GM12878 (cell line): ENCODE results near the gene ATOSA. TPM values are rescaled to one million over a fixed set of nuclear protein-coding genes. Genes with fewer than 3 reads are reported as not detected.
A peak's percentile ranks its signal among the peaks of the same experiment; 100 is the strongest.

Experiments used
- BCL11A ChIP-seq: IDR thresholded peaks from 2 replicates; pipeline ENCODE4 v1.6.1; 2011; ENCODE audit warnings: low read depth, low read length
- DPF2 ChIP-seq: fragments of 450-650 bp; IDR thresholded peaks from 2 replicates; pipeline ENCODE4 v1.6.1; 2017; ENCODE audit warnings: mild to moderate bottlenecking
- ETV6 ChIP-seq, 2 experiments: fragments of 450-650 bp in 1 of 2; IDR thresholded peaks in 1 of 2; conservative IDR thresholded peaks in 1 of 2; 2 replicates each; pipeline ENCODE4 v1.6.1; 2014; ENCODE audit warnings: antibody characterized with exemption in 1 of 2, borderline replicate concordance in 1 of 2, low read depth in 1 of 2, mild to moderate bottlenecking in 1 of 2, moderate library complexity in 1 of 2
- FOXK2 ChIP-seq: fragments of 450-650 bp; IDR thresholded peaks from 2 replicates; pipeline ENCODE4 v1.6.1; 2017; ENCODE audit warnings: mild to moderate bottlenecking, moderate library complexity
- IRF4 ChIP-seq: IDR thresholded peaks from 2 replicates; pipeline ENCODE4 v1.6.1; 2011; ENCODE audit warnings: low read depth, low read length
- KDM1A ChIP-seq: fragments of 200-600 bp; sonication (generic); IDR thresholded peaks from 2 replicates; pipeline ENCODE4 v1.6.1; 2016; ENCODE audit warnings: borderline replicate concordance
- KLF5 ChIP-seq: fragments of 450-650 bp; IDR thresholded peaks from 2 replicates; pipeline ENCODE4 v1.6.1; 2014; ENCODE audit warnings: mild to moderate bottlenecking; ENCODE audit not compliant: partially characterized antibody
- MYC ChIP-seq: IDR thresholded peaks from 2 replicates; pipeline ENCODE4 v1.6.1; 2011; ENCODE audit warnings: mild to moderate bottlenecking, low read length, moderate library complexity, inconsistent platforms; ENCODE audit not compliant: insufficient read depth, insufficient replicate concordance, insufficient read length, severe bottlenecking
- NFYB ChIP-seq: IDR thresholded peaks from 2 replicates; pipeline ENCODE4 v1.6.1; 2011; ENCODE audit warnings: low read depth, mild to moderate bottlenecking, low read length, improper control_type of control experiment, moderate library complexity; ENCODE audit not compliant: insufficient read depth
- NRF1 ChIP-seq: conservative IDR thresholded peaks from 2 replicates; pipeline ENCODE4 v1.6.1; 2011; ENCODE audit warnings: mild to moderate bottlenecking, low read depth, low read length, improper control_type of control experiment
- PML ChIP-seq: IDR thresholded peaks from 2 replicates; pipeline ENCODE4 v1.6.1; 2012; ENCODE audit warnings: low read length, inconsistent platforms
- RFX5 ChIP-seq: IDR thresholded peaks from 2 replicates; pipeline ENCODE4 v1.6.1; 2011; ENCODE audit warnings: low read depth, low read length, improper control_type of control experiment
- SIX5 ChIP-seq: IDR thresholded peaks from 2 replicates; pipeline ENCODE4 v1.6.1; 2011; ENCODE audit warnings: mild to moderate bottlenecking, low read depth, low read length, moderate library complexity; ENCODE audit not compliant: severe bottlenecking
- SMARCA5 ChIP-seq: fragments of 450-650 bp; IDR thresholded peaks from 2 replicates; pipeline ENCODE4 v1.6.1; 2017; ENCODE audit warnings: mild to moderate bottlenecking
- SPI1 ChIP-seq: IDR thresholded peaks from 2 replicates; pipeline ENCODE4 v1.6.1; 2011; ENCODE audit warnings: low read depth, mild to moderate bottlenecking, low read length, moderate library complexity, borderline replicate concordance; ENCODE audit not compliant: insufficient read depth
- SRF ChIP-seq, 2 experiments: IDR thresholded peaks; 2 replicates each; pipeline ENCODE4 v1.6.1; 2011; ENCODE audit warnings: low read depth in 2 of 2, low read length in 2 of 2, mild to moderate bottlenecking in 1 of 2, moderate library complexity in 1 of 2
- TARDBP ChIP-seq: IDR thresholded peaks from 2 replicates; pipeline ENCODE4 v1.6.1; 2016; ENCODE audit warnings: borderline replicate concordance
- YBX1 ChIP-seq: fragments of 450-650 bp; IDR thresholded peaks from 2 replicates; pipeline ENCODE4 v1.6.1; 2016; ENCODE audit warnings: antibody characterized with exemption
- ZNF274 ChIP-seq: IDR thresholded peaks from one replicate; pipeline ENCODE4 v1.8.0; 2011; ENCODE audit not compliant: insufficient read length, insufficient read depth
- ZNF384 ChIP-seq: IDR thresholded peaks from 2 replicates; pipeline ENCODE4 v1.6.1; 2012; ENCODE audit warnings: low read depth, mild to moderate bottlenecking, low read length, improper control_type of control experiment, borderline replicate concordance
- ZZZ3 ChIP-seq: IDR thresholded peaks from 2 replicates; pipeline ENCODE4 v1.6.1; 2011; ENCODE audit warnings: low read depth; ENCODE audit not compliant: control insufficient read depth, insufficient read length
- polyA plus RNA-seq, 11 experiments: library from polyadenylated mRNA; depleted of rRNA in 4 of 11; unstranded in 6 of 11; stranded (reverse) in 5 of 11; fragments of >200 nt; fragmentation: Nextera tagmentation in 4 of 11; fragmentation: Illumina TruSeq in 1 of 11; extraction: Ambion mirVana in 4 of 11; extraction: Trizol in 1 of 11; gene quantifications; 1 replicate in 1 of 11; 2 replicates in 10 of 11; pipeline versions ENCODE4 v1.2.1 to v1.2.3, GENCODE V29; 2011 to 2016; ENCODE audit warnings: inconsistent platforms in 2 of 11, missing spikeins in 2 of 11, low read depth in 1 of 11
- total RNA-seq, 4 experiments: library from RNA; depleted of rRNA in 3 of 4; stranded (reverse); fragments of >200 nt in 3 of 4; fragmentation: Illumina TruSeq in 1 of 4; extraction: Trizol in 1 of 4; gene quantifications; 2 replicates each; pipeline versions ENCODE4 v1.2.1 to v1.2.3, GENCODE V29; 2013 to 2021
- TF ChIP-seq, protein P1 (sequence below): IDR thresholded peaks from 2 replicates; pipeline ENCODE4 v1.6.1; 2011; ENCODE audit warnings: low read depth, low read length, improper control_type of control experiment, borderline replicate concordance
- TF ChIP-seq, protein P2 (sequence below): IDR thresholded peaks from 2 replicates; pipeline ENCODE4 v1.6.1; 2012; ENCODE audit warnings: low read depth, low read length, improper control_type of control experiment
- TF ChIP-seq, protein P3 (sequence below): IDR thresholded peaks from 2 replicates; pipeline ENCODE4 v1.6.1; 2012; ENCODE audit warnings: low read length, inconsistent platforms
- TF ChIP-seq, protein P4 (sequence below): fragments of 450-650 bp; formaldehyde crosslinking; IDR thresholded peaks from 2 replicates; pipeline ENCODE4 v1.4.0; 2022; ENCODE audit warnings: mild to moderate bottlenecking, moderate library complexity

Gene ATOSA
- total and polyA plus RNA-seq, 10 of the 15 experiments (the other 5 are each of a cell fraction or from before 2014, with no cell fraction given) = 6.8 to 24.3 (median 14.6) TPM

DNA sequence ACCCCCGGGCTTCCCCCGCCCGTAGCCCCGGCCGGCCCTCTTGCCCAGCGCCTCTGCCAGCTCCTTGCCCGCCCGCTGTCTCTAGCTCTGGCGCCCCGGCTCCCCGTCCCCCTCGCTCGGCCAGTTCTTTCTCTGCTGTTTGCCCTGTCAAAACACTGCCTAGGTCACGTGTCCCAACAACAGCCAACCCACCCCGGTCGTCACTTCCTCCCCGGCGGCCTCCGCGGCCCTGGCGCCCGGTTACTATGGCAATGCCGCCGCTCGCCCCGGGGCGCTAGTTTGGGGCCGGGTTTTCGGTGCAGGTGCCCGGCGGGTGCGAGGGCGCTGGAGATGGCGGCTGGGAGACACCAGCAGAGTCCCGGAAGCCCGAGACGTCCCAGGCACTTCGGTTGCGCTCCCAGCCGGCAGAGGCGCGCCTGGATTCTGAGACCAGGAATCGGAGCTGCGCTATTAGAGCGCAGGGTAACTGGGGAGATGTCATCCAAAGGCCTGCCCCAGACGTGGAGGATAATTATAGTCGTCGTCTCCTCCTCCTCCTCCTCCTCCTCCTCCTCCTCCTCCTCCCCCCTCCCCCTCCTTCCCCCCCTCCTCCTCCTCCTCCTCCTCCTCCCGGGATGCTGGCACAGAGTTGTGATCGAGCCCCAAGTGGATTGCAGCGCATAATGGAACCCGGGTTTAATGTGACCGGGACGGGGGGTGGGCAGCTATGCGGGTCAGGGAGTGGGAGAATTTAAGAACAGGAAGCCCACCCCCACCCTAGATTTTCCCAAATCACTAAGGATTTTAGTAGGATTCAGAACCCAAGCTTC, at the start of gene ATOSA (continued):
- TF ChIP-seq, protein P1, sequence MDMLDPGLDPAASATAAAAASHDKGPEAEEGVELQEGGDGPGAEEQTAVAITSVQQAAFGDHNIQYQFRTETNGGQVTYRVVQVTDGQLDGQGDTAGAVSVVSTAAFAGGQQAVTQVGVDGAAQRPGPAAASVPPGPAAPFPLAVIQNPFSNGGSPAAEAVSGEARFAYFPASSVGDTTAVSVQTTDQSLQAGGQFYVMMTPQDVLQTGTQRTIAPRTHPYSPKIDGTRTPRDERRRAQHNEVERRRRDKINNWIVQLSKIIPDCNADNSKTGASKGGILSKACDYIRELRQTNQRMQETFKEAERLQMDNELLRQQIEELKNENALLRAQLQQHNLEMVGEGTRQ = peak; percentile 86
- TF ChIP-seq BCL11A = no peak
- no peak for TF ChIP-seq ETV6 (conservative IDR thresholded peaks at IDR 0.05 in 1 of 2, IDR thresholded peaks at IDR 0.05 in 1 of 2; ENCODE audit: borderline replicate concordance in 1 of 2, low read depth in 1 of 2)
- TF ChIP-seq YBX1 = no peak
- TF ChIP-seq, protein P2, sequence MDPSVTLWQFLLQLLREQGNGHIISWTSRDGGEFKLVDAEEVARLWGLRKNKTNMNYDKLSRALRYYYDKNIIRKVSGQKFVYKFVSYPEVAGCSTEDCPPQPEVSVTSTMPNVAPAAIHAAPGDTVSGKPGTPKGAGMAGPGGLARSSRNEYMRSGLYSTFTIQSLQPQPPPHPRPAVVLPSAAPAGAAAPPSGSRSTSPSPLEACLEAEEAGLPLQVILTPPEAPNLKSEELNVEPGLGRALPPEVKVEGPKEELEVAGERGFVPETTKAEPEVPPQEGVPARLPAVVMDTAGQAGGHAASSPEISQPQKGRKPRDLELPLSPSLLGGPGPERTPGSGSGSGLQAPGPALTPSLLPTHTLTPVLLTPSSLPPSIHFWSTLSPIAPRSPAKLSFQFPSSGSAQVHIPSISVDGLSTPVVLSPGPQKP = no peak
- TF ChIP-seq ZNF274 = no peak
- no peak for TF ChIP-seq SMARCA5
- no peak for TF ChIP-seq MYC
- TF ChIP-seq PML = no peak
- no peak for TF ChIP-seq FOXK2
- TF ChIP-seq KDM1A = no peak
- 0 out of 2 replicates have a peak, but pooled peaks have one; percentile 4 for TF ChIP-seq NFYB
- peak; percentile 88 for TF ChIP-seq SPI1
- TF ChIP-seq, protein P3, sequence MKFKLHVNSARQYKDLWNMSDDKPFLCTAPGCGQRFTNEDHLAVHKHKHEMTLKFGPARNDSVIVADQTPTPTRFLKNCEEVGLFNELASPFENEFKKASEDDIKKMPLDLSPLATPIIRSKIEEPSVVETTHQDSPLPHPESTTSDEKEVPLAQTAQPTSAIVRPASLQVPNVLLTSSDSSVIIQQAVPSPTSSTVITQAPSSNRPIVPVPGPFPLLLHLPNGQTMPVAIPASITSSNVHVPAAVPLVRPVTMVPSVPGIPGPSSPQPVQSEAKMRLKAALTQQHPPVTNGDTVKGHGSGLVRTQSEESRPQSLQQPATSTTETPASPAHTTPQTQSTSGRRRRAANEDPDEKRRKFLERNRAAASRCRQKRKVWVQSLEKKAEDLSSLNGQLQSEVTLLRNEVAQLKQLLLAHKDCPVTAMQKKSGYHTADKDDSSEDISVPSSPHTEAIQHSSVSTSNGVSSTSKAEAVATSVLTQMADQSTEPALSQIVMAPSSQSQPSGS = no peak
- TF ChIP-seq IRF4 = no peak
- TF ChIP-seq ZNF384 = no peak
- no peak for TF ChIP-seq KLF5
- peak; percentile 63; the same call in 1 of the 2 replicates for TF ChIP-seq RFX5
- TF ChIP-seq SRF (IDR thresholded peaks at IDR 0.05; ENCODE audit: low read depth in 2 of 2, low read length in 2 of 2) = 0 out of 4 replicates have a peak, but pooled peaks of 1 of the 2 experiments have one; percentile 23
- TF ChIP-seq, protein P4, sequence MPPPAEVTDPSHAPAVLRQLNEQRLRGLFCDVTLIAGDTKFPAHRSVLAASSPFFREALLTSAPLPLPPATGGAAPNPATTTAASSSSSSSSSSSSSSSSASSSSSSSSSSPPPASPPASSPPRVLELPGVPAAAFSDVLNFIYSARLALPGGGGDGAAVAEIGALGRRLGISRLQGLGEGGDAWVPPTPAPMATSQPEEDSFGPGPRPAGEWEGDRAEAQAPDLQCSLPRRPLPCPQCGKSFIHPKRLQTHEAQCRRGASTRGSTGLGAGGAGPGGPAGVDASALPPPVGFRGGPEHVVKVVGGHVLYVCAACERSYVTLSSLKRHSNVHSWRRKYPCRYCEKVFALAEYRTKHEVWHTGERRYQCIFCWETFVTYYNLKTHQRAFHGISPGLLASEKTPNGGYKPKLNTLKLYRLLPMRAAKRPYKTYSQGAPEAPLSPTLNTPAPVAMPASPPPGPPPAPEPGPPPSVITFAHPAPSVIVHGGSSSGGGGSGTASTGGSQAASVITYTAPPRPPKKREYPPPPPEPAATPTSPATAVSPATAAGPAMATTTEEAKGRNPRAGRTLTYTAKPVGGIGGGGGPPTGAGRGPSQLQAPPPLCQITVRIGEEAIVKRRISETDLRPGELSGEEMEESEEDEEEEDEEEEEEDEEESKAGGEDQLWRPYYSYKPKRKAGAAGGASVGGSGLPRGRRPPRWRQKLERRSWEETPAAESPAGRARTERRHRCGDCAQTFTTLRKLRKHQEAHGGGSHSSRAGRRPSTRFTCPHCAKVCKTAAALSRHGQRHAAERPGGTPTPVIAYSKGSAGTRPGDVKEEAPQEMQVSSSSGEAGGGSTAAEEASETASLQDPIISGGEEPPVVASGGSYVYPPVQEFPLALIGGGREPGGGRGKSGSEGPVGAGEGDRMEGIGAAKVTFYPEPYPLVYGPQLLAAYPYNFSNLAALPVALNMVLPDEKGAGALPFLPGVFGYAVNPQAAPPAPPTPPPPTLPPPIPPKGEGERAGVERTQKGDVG (CRISPR knock-in tag) = no peak
- no peak for TF ChIP-seq NRF1
- no peak for TF ChIP-seq TARDBP
- TF ChIP-seq ZZZ3 = no peak
- no peak for TF ChIP-seq SIX5
- TF ChIP-seq DPF2 = no peak; the same call in 1 of the 2 replicates
